DMS53 (cell line): ENCODE measurements around the gene CD274.
"Not testable (repeated sequence)": the region's sequence is repeated elsewhere in the genome, so short reads cannot be mapped to it uniquely, and the experiment has no call there.

Experiments
- DNase-seq: peaks from one replicate; lab custom pipeline; 2025; lab: John Stamatoyannopoulos, UW

CD274 gene

GRCh38 chr9:5466766-5467165 is 16.4 kb downstream of the CD274 start:
- DNase-seq: no peak

- no peak for DNase-seq
These were observed 18.5 kb downstream of the CD274 start for GRCh38 chr9:5468850-5469249.

- no peak for DNase-seq
These were observed 19.8 kb downstream of the CD274 start for GRCh38 chr9:5470122-5470521.

GRCh38 chr9:5470816-5471215 is 20.5 kb downstream of the CD274 start:
- no peak for DNase-seq

GRCh38 chr9:5475611-5476010 is 25.3 kb downstream of the CD274 start:
- not testable (repeated sequence) for DNase-seq

- DNase-seq: no peak
These were observed 27.9 kb downstream of the CD274 start for GRCh38 chr9:5478206-5478605.

GRCh38 chr9:5479994-5480694 is 29.8 kb downstream of the CD274 start:
- no peak for DNase-seq

- DNase-seq: no peak
These were observed 30.6 kb downstream of the CD274 start for GRCh38 chr9:5480919-5481318.

GRCh38 chr9:5481322-5482040 is 31.1 kb downstream of the CD274 start:
- DNase-seq: no peak

GRCh38 chr9:5482194-5482593 is 31.9 kb downstream of the CD274 start:
- no peak for DNase-seq

GRCh38 chr9:5483306-5483705 is 33.0 kb downstream of the CD274 start:
- DNase-seq: no peak

GRCh38 chr9:5485378-5486085 is 35.2 kb downstream of the CD274 start:
- DNase-seq: no peak

GRCh38 chr9:5486988-5487387 is 36.6 kb downstream of the CD274 start:
- no peak for DNase-seq

GRCh38 chr9:5488221-5489008 is 38.1 kb downstream of the CD274 start:
- no peak for DNase-seq

- DNase-seq: no peak
These were observed 39.5 kb downstream of the CD274 start for GRCh38 chr9:5489630-5490490.

GRCh38 chr9:5492965-5493678 is 42.8 kb downstream of the CD274 start:
- DNase-seq: no peak

GRCh38 chr9:5493679-5494511 is 43.6 kb downstream of the CD274 start:
- DNase-seq: peak; percentile 7

GRCh38 chr9:5494765-5495164 is 44.4 kb downstream of the CD274 start:
- not testable (repeated sequence) for DNase-seq

GRCh38 chr9:5499157-5499556 is 48.8 kb downstream of the CD274 start:
- DNase-seq: no peak
